Pons (tissue), 1 donor: Measurements from ENCODE around the gene EYA2.

Experiments used
- DNase-seq: peaks from one replicate; pipeline ENCODE4 v3.0.0-alpha.2; 2016; ENCODE audit warnings: low spot score

Gene EYA2

DNA sequence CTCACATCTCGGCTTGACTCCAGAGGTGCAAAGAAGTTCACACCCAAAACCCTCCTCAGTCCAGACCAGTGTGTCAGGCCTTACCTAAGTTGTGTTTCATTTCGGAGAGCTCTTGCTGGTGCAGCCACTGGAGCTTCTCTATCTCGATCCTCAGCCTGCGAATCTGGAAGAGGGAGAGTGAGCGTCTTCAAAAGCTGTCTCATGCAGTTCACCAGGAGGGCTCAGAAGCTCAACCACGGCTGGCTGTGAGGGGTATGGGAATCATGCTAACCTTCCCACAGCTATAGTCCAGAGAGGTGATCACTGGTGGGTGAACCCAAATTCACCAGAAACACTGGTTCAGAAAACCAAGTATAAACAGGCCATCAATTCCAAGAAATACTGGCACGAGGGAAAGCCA, 332.5 kb downstream of the EYA2 start:
- no peak for DNase-seq

DNA sequence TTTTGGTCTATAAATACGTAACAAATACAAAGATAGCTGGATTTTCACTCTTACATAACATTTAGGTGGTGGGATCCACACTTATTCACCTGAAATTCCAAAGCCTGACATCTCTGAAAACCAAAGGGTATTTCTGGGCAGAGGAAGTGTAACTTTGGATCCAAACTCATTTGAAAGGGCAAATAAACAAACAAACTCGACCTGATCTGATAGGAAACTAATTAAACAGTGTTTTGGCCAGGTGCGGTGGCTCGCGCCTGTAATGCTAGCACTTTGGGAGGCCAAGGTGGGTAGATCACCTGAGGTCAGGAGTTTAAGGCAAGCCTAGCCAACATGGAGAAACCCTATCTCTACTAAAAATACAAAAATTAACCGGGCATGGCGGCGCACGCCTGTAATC, 332.9 kb downstream of the EYA2 start:
- no peak for DNase-seq

DNA sequence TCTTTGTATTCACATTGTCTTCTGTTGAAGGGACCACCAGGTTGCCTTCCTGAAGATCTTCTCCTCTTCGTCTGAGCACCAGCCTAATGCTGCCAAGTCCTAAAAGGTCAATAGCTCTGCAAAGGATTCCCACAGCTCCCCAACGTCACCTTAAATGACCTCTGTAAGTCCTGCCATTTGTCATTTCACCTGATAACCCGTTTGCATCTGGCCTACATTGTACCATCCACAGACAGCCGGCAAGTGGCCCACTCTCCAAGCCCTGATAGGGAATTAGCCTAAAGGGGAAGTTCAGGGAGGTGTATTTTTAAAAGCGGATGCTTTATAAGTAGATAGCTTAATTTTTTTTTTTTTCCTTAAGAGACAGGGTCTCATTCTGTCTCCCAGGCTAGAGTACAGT, 334.0 kb downstream of the EYA2 start:
- DNase-seq: no peak

DNA sequence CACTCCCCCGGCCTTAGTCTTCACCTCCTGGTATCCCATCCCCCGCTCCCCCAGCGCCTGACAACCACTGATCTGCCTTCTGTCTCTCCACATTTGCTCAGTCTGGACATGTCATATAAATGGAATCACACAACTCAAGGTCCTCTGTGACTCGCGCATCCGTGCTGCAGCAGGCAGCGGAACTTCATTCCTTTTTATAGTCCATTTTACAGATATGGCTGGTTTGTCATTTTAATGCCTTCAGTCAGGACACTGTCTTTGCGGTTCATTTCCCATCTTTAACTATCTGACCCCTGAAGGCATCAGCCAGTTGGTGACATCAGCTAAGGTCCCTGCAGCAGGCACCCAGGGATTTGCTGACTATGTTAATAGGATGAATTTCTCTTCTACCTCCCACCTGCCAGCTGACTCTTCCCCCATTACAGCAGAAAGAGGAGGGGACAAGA, 336.2 kb downstream of the EYA2 start:
- no peak for DNase-seq

DNA sequence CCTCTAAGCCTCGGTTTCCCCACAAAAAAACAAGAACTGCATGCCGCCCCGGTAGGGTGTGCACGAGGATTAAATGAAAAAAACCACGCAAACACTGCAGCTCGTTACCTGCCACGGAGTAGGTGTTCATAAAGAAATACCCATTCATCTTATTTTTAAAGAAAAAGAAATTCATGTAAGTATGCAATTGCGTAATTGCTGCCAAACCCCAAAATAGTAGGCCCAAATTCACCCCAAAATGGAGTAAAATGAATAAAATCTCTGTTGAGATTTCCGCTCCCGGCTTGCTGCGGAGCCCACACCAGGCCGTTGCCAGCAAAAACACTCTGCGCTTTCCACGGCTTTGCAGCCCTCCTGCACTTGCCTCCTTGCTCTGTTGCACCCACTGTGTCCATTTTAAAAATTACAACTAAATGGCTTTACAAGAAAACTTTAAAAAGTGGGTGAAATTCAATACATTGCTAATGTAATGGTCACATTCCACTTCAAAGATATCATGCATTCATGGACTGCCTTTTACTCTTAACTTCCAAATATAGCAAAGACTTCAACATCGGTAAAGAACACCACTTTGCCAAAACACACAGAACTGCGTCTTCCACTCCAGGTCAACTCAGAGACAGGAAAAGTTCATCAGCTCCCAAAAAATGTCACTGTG, 336.9 kb downstream of the EYA2 start:
- DNase-seq: no peak

DNA sequence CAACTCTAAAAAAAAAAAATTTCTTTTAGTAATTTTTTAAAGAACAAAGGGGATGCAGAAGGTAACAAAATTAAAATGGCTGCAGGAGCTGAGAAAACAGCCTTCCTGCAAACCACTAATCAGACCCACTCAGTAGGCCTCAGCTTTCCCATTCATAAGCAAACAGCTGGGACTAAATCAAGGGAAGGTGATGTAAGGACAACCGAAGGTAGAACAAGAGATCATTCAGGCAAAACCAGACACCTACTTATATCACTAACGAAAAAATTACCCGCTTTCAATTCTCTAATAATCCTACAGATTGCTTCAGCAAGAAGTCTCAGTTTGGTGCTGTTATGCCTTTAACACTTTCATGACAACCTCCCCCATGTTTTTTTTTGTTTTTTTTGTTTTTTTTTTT, 337.9 kb downstream of the EYA2 start:
- no peak for DNase-seq

DNA sequence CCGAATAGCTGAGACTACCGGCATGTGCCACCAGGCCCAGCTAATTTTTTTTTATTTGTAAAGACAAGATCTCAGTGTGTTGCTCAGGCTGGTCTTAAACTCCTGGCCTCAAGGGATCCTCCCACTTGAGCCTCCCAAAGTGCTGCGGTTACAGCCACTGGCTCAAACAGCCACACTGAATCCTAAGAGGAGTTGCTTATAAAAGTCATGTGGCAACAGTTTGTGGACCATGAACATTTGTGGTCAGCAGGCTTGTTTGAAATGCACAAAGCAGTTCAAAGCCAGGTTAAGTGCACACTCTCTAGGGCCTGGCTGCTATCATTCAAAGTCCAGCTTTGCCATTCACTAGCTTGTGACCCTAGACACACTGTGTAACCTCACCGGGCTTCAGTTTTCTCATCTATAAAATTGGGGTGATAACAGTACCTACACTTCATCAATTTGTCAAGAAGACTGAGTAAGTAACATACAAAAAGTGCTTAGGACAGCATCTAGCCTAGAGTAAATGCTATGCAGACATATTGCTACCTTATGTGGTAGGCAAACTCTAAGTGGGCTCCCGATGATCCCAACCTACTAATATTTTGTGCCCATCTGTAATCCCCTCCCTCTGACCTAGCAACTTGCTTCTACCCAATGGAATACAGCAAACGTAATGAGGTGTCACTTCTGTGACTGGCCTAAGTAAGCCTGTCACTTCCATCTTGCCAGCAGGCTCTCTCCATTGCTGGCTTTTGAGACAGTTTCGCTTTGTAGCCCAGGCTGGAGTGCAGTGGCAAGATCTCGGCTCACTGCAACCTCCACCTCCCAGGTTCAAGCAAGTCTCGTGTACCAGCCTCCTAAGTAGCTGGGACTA, 338.9 kb downstream of the EYA2 start:
- DNase-seq: no peak

DNA sequence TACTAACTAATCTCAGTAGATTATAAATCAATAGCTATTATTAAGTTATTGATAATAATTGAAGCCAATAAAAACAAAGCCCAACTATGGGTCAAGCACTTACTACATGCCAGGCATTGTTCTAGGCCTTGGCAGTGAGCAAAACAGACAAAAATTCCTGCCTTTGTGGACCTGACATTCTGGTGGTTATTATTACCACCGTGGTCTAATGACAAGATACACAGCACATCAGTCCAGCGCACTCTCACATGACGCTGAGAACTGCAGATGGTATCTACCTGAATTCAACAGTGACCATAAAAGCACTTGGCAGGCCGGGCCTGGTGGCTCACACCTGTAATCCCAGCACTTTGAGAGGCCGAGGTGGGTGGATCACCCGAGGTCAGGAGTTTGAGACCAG, 340.5 kb downstream of the EYA2 start:
- no peak for DNase-seq

DNA sequence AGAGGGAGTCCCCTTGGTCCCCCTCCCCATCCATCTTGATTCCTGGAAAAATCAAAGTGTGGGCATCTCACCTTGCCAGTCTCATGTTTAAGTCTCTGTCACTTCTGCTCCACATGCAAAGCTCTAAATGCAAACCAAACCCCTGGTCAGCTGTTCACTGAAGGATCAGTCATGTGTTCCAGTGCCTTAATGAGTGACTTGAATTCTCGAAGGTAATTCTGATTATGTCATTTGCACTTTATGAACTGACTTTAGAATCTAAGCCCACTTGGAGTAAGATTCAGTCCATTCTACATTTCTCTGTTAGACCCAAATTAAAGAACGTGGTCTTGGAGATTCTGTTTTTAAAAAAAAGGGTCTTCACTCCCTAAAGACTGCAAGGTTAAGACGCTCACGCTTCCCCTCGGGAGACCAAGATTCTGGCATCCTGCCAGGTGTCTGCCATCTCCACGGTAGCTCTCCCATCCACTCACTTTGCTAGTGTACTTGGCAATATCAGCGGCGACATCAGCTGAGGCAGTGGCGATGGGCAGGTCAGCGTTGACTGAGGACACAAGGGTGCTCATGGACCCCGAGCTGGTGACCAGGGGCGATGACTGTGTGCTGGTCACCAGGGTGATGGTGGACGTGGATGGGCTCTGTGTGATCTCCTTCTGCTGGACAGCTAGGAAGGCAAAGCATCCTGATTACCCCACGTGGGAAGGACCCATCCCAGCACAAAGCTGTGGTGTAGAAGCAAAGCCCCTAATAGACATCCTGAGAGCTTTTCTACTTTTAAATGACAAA, 341.4 kb downstream of the EYA2 start:
- DNase-seq: no peak

DNA sequence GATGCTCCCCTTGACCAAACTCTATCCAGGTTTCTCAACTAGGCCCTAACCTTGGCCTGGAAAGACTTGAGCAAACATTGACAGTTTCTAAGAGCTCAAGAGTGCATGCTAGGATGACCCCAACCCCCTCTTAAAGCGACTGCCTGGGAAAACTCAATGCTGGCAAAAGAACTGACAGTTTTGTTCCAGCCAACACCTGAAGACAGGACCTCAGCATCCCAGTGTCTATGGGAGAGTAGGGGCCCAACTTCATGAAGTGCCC, 341.9 kb downstream of the EYA2 start:
- DNase-seq: no peak

DNA sequence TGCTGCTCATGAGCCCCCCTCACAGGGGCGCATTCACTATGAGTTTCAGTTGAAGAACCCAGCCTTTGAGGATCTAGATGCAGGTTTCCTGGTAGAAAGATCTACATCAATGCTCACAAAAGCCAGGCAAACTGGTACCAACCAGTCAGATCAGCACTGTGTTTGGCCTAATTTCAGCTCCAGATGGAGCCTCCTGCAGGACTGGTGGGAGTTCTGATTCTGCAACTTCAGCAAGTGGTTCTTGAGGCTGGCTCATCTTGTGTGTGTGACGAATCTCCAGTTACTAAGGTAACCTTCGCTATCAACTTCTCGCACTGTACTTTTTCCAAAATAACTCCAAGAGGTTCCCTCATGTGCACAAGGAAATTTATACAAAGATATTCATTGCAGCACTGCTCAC, 343.1 kb downstream of the EYA2 start:
- no peak for DNase-seq
